Keratinocyte (primary cell): ENCODE results near the gene JAG2.

Source experiments
- EZH2 ChIP-seq: IDR thresholded peaks from one replicate; pipeline ENCODE4 v1.6.1; 2012; ENCODE audit warnings: inconsistent platforms, mild to moderate bottlenecking, low read length, moderate library complexity
- TF ChIP-seq, protein P1 (sequence below), 3 experiments: IDR thresholded peaks in 1 of 3; conservative IDR thresholded peaks in 1 of 3; optimal IDR thresholded peaks in 1 of 3; 2 replicates in 2 of 3; 3 replicates in 1 of 3; pipeline versions ENCODE3 to v1.5.1; 2011; ENCODE audit warnings: low read length in 3 of 3, mild to moderate bottlenecking in 3 of 3, moderate library complexity in 2 of 3, control low read depth in 1 of 3, inconsistent platforms in 1 of 3; ENCODE audit not compliant: insufficient read depth in 2 of 3; ENCODE audit errors: extremely low read depth in 1 of 3

DNA sequence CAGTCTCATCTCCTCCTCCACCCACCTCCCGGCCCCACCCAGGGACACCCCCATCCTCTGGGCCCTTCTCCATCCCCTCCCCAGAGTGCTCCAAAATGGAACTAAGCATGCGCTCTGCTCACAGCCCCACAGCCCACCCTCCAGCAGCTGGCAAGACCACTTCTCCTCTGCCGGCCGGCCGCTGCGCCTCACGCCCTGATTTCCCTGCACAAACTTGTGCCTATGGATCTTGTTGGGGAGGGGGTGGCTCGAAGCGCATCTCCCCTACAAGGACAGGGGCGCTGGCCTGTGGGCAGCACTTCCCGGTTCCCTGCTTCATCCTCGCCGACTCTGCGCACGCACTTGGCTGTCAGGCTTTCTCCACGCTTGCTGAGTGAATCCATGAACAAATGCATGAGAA is 32.1 kb upstream of the JAG2 start:
- TF ChIP-seq, protein P1, sequence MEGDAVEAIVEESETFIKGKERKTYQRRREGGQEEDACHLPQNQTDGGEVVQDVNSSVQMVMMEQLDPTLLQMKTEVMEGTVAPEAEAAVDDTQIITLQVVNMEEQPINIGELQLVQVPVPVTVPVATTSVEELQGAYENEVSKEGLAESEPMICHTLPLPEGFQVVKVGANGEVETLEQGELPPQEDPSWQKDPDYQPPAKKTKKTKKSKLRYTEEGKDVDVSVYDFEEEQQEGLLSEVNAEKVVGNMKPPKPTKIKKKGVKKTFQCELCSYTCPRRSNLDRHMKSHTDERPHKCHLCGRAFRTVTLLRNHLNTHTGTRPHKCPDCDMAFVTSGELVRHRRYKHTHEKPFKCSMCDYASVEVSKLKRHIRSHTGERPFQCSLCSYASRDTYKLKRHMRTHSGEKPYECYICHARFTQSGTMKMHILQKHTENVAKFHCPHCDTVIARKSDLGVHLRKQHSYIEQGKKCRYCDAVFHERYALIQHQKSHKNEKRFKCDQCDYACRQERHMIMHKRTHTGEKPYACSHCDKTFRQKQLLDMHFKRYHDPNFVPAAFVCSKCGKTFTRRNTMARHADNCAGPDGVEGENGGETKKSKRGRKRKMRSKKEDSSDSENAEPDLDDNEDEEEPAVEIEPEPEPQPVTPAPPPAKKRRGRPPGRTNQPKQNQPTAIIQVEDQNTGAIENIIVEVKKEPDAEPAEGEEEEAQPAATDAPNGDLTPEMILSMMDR (optimal IDR thresholded peaks at IDR 0.05 in 1 of 3, IDR thresholded peaks at IDR 0.05 in 1 of 3, conservative IDR thresholded peaks at IDR 0.05 in 1 of 3; ENCODE audit: extremely low read depth in 1 of 3, insufficient read depth in 2 of 3, low read length in 3 of 3): no peak
- TF ChIP-seq EZH2: no peak
